HG02588 (cell line): Measurements from ENCODE around the gene RAB15.

ENCODE experiments used
- ATAC-seq: cut with Tn5 transposase; IDR thresholded peaks from one replicate; pipeline ENCODE4 v1.9.1; 2021; ENCODE audit warnings: mild to moderate bottlenecking, moderate library complexity; ENCODE audit not compliant: unreplicated experiment

RAB15 gene

DNA sequence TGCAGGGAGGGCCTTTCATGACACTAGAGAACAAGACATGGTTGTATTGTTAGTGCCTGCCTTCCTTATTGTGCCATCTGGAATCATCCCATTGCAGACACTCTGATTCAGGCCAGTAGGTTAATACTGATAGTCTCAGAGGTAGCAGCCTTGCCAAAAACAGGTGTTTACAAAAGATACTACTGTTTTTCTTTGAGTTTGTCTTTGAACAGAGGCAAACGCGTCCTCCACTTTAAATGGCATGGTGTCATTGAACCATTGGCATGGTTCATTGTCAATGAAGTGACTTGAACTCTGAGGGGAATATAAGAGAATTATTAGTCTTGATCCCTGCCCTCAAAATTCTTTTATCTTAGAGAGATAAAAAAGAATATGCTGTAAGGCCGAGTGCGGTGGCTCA, 18.8 kb upstream of the RAB15 start:
- no peak for ATAC-seq

DNA sequence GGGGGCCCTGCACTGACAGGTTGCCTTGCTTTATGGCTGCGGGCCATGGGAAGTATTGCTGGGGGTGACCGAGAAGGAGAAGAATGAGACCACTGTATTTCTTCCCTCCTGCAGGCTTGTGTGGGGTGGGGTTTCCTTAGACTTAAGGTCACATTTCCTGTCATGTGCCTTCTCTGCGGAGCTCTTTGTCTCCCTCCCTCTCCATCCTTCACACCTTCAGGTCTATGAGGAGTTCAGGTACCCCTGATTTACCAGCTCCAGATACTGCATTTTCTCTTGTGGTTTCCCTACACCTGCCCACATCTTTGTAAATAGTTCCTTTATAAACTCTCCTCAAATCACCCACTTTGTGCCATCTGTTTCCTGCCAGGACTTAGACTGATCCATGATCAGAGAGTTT, 18.2 kb upstream of the RAB15 start:
- ATAC-seq = no peak

DNA sequence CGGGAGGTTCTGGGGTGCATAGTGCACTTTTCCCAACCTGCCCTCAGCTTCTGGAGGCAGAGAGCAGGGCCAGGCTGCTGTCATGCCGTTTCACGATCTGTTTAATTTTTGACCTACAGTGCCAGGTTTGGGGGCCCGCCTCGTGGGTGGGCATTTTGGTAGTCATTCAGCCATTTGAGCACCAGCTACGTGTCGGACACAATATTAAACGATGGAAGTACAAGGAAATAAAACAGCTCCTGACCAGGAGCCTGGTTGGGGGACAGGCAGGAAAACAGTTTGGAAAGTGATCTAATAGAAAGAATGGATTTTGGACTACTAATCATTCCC, 15.3 kb upstream of the RAB15 start:
- ATAC-seq = no peak

DNA sequence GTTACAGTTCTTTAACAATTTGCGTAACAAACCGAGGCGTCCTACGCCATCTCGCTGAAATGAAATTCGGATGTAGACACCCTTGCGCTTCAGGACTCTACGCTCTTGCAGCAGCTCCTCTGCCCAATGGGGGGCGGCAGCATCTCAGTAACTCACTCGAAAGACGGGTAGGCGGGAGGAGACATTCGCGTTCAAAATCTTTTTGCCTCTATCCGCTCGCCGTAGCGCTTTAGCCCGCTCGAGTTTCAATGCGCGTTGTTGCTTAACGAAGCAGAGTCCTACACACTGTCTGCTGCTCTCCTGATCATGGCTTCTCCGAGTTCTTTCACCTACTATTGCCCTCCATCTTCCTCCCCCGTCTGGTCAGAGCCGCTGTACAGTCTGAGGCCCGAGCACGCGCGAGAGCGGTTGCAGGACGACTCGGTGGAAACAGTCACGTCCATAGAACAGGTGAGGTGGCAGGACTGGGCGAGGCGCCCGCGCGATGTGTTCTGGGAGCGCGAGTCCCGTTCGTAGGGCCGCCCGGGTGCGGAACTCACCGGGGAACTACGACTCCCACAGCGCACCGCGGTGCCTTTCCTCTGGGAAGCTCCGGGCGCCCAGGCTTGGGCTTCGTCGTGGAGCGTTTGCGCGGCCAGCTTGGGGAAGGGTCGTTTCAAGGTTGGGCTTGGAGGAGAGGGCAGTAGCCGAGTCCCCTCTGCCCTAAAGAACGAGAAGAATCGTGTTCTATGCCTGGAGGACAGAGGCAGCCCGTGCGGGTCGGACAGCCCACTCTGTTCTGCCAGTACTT, 14.7 kb upstream of the RAB15 start, which contains the start of gene FNTB:
Gene FNTB (plus strand): TSS at position 248 of the 790 bp plus-strand sequence. CDS start 59 bp downstream, at position 307.
- peak; percentile 96 for ATAC-seq

DNA sequence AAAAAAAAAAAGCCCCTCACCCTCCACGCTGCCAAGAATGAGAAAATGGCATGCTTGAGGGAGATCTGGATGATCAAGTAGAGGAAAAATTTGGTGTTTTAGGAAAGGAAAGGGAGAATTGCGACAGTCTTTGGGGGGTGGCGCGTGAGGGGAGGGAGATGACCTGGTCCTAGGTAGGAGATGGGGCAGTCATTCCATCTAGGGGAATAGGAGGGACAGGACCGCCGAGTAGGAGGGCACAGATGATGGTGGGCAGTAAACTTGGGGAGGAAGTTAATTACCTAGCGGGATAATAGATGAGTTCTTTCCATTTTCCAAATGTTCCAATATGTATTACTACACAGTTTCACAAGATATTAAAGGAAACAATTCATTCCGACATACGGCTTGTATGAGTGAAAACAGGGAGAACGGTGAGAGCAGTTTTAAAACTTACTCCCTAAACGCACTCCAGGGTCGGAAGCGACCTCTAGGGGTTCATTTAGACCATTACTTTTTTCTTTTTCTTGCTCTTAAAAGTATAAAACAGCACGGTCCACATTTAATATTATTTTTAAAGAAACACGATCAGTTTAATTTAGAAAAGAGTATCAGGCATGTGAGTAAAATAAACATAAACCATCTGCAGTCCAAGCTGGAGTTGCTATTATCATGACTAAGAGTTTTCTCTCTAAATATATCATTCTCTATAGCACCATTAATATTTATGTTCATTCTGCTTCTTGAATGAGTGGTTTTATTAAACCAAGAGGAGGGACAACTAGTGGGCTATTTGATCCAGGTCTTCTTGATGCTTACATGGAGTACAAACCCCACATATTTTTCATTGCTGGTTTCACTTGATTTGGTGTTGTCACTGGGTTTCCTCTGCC, 11.5 kb upstream of the RAB15 start:
- no peak for ATAC-seq

DNA sequence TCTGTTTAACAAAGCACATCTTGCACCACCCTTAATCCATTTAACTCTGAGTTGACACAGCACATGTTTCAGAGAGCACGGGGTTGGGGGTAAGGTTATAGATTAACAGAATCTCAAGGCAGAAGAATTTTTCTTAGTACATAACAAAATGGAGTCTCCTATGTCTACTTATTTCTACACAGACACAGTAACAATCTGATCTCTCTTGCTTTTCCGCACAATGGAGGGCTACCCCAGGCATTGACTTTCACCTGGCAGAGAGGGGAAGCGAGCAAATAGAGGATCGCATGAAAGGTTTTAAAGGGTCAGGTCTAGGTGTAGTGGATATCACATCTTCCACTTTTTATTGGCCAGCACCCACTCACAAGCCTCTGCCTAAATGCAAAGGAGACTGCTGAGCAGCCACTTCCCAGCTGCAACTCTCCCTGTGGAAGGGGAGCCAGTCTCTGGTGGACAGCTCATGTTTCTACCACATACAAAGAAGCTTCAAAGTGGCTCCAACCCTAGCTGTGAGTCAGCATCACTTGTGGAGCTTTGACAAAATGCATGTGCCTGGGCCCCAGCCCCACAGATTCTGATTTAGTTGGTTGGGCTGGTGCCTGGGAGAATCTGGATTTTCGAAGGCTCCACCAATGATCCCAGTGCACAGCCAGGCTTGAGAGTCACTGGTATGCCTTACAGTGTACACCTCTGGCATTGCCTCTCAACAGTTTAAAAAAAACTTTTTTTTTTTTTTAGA, 7.4 kb upstream of the RAB15 start:
- no peak for ATAC-seq

DNA sequence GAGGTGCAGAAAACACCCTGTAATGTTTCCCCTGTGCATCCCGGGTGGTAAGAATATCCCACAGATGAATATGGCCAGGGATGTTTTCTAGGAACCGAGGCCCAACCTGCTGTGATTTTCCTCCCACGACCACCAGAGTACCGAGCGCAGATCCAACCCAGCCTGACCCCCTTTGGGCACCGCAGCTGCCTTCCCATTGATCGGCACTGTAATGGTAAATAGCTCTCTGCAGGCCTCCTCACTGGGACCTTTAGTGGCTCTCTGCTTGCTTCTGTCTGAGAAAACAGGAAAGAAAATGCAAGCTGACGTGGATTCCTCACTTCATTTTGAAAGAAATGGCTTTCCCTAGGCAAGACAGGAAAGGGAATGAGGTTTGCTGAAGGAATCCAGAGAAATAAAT, 2.4 kb upstream of the RAB15 start:
- ATAC-seq = no peak

DNA sequence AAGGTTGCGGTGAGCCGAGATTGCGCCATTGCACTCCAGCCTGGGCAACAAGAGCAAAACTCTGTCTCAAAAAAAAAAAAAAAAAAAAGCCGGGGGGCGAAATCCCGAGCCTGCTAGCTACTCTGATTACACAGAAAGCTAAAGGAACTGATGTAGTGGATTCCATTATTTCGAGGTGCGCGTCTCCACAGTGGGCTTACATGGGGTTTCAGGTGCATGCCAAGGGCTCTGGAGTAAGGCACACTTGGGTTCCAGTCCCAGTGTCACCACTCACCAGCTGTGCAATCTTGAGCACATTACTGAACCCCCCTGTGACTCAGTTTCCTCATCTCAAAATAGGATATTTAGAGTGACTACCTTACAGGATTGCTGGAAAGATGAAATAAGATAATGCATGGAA, 1.7 kb upstream of the RAB15 start:
- ATAC-seq = no peak

DNA sequence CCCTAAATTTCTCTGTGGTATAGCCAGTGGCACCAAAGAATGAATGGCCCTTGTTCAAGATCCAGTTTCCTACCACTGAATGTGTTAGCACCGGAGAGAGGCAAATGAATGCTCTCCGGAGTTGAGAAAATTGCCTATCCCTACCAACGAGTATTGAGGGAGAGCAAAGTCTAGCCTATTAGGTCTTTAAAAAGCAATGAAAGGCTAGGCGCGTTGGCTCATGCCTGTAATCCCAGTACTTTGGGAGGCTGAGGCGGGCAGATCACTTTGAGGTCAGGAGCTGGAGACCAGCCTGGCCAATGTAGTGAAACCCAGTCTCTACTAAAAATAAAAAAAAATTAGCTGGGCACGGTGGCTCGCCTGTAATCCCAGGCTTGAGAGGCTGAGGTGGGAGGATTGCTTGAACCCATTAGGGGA, 898 bp upstream of the RAB15 start:
- ATAC-seq = no peak

DNA sequence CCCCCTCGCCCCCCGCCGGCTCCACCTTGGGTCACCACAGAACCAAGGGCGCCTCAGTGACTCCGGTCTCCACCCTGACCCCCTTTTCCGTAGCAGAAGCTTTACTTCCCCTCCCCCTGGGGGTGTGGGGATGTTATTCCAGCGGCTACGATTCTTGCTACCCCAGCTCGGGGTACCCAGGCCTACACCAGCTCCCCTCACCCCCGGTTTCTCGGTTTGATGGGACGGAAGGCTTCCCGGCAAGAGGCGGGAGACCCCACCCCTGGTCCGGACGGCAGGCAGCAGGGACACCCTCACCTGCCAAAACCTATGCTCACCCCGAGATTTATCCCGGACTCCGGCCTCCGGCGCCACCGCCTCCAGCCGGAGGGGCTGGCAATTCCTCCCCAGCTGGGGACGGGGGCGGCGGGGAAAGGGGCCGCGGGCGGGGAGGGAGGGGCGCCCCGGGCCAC, 619 bp downstream of the RAB15 start:
- no peak for ATAC-seq

DNA sequence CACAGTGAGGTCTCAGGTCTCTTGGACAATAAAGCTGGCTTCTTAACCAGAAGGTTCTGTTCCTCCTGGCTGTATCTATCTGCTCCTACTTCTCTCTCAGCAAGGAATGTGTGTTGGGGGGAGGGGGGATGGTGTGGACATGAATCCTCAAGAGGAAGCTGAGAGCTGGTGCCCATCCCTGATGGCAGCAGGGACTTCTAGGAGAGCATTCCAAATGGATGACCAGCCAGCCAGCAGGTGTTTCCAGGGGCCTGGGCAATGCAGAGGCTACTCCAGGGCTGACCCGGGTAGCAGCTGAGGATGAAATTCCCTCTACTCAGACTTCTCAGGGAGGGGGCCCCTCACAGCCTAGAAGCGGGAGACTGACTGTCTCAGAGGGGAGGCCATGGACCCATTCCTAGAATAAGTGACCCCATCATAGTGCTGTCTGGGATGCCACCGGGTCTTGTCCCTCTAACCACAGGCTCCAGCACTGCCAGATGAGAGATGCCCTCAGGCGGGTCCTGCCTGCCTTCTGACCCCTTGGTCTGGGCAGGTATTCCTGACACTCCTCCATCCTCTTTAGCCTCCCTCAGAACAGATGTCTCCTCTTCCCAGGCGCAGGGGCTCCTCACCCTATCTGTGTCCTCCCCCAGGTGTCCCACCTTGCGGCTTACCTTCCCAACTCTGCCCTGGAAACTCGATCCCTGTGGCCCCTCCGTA, 1.2 kb downstream of the RAB15 start:
- ATAC-seq = no peak

DNA sequence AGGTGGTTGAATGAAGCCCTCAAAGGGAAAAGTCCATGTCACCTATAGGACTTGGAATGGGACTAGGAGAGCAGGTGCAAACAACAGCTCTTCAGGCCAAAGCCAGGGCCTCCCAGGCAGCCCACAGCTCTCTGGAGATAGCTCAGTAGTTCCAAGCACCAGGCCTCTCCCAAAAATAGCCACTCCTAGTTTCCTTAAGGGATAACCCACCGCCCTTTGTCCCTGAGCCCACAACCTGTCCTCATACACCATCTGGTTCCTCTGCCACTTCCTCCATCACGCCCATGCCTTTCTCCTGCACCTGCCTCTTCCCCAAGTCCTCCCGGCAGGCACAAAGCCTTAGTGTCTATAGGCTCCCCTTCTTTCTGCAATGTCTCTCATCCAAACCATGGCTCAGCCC, 2.1 kb downstream of the RAB15 start:
- no peak for ATAC-seq

DNA sequence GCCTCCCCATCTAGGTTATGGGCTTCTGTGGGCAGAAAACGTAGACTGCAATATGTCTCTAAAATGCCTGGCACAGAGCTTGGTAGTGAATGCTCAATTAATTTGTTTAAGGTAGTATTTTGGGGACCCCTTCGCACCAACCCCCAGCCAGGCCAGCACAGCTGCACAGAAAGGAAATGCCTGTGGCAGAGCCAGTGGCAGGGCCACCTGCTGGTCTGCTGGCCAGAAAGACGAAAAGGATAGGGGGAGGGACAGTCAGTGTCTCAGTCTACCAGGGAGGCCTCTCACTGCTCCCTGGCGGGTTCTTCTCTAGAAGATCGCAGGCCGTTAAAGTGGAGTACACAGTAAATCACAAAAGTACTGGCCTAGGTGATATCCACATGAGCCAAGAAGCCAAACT, 3.5 kb downstream of the RAB15 start:
- ATAC-seq = no peak

DNA sequence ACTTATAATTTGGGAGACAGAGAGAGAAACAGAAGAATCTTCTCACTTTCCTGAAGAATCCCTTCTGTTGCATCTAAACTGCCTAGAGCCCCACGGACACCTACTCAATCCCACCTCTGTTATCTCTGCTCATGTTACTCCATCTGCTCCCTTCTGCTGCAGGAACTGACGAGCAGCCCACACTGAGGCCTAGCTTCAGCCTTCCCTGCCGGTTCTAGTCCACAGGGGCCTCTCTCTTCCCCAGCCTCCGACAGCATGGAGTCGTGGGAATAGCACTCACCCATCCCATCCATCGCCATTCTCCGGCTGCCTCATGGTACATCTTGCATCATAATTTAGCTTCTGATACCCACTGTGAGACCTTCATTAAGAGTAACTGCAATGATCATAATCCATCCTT, 4.0 kb downstream of the RAB15 start:
- ATAC-seq = no peak

DNA sequence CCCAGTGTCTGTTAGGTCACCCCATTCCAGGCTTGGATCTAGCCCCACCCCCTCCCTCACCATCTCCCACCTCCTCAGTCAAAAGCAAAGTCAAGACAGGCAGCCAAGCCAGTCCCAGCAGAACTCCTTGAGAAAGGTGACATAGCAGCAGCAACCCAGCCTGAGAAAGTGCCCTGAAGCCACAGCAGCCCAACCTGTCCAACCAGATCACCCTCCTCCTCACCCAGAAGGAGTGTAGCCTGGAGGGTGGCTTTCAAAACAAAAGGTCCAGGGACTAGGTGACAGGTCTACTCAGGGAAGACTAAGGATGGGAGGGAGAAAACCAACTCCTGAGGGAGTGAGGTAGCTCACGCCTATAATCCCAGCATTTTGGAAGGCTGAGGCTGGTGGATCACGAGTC, 5.2 kb downstream of the RAB15 start:
- ATAC-seq = no peak

DNA sequence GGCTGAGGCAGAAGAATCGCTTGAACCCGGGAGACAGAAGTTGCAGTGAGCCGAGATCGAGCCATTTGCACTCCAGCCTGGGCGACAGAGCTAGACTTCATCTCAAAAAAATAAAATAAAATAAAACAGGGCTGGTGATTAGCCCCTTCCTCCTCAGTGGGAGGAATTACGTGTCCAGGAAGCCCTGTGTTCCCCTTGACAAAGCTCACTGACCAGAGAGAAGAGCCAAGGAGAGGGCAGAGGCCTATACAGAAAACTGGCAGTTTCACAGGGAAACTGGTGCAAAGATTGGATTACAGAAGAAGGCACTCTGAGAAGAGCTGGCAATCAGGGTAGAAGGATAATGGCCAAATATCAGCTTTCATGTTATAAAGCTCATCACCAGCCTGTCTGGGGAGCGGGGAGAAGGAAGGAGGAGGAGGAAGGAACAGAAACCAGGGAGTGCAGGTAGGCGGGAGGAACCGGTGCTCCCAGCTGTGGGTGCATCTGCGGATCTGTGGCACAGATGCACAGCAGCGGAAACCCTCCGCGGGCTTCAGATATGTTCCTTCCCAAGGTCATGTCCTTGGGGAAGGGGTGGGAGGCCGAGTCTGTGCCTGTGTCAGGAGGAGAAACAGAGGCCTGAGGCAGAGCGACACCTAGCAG, 6.7 kb downstream of the RAB15 start:
- ATAC-seq = no peak

DNA sequence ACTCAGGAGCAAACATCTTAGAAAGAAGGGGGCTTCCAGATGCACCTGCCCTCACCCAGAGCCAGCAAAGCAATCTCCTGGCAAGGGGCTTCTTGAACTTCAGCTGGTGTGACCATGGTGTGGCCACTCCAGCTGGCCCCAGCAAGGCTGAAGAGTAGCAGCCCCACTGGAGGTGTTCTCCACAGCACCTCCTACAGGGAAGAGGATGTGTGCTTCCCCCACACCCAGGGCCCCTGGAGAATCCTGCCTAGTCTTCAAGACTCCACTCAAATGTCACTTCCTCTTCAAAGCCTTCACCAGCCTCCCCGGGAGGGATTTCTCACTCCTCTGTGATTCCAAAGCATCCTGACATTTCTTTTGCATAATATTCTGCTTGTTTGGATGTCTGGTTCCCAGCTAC, 8.5 kb downstream of the RAB15 start:
- no peak for ATAC-seq

DNA sequence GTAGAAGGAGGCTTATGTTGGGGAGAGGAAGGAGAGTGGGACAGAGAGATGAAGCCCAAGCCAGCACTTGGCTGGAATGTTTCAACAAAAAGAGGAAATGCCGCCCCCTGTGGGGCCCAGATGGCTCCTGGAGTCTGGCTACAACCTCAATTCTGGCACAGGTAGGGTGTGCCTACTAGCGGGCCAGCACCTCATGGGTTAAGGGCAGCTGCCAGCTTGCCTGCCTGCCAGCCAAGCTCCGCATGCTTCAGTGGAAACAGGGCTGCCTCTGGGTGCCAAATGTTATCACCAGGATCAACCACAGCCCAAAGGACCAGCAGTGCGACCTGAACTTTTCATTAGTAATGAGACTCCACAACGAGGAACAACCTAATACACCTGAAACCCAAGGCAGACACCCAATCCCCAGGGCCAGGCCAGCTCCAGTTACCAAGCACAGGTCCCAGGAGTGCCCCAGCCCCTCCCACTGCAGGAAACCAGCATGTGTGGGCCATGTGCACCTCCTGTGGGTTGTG, 11.3 kb downstream of the RAB15 start:
- no peak for ATAC-seq

DNA sequence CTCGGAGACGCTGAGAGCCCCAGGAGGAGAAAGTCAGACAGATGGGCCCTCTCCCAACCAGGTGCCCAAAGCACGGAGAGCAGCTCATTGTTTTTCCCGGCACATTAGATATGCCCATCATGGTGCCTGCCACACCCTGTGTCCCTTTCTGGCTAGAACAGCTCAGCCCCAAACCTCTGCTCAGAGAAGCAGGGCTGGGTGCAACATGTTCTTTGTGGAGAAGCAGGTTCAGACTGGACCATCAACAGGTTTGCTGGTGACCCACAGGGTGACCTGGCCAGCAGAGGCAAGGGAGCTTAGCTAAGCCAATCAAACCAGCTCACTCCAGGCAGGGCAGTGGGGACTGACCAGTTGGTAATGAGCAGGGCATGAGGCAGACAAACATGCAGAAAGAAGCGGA, 13.4 kb downstream of the RAB15 start:
- no peak for ATAC-seq

DNA sequence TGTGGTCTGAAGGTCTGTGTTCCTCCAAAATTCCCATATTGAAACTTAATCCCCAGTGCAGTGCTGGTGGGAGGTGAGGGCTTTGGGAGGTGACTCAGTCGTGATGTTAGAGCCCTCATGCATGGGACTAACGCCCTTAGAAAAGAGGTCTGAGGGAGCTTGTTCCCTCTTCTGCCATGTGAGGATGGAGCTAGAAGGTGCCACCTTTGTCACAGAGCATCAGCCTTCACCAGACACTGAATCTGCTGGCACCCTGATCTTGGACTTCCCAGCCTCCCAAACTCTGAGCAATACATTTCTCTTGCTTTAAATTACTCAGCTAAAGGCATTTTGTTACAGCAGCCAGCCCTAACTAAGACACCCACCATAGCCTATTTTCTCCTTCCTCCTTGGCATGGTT, 13.9 kb downstream of the RAB15 start:
- no peak for ATAC-seq
